Stimulated activated naive CD8-positive, alpha-beta T cell treated with anti-CD3 and anti-CD28 coated beads, Interleukin-15, amount 100 ng/mL, for 72 hours (primary cell): Measurements from ENCODE around the gene GNPDA1.
"Not testable (repeated sequence)": the region's sequence is repeated elsewhere in the genome, so short reads cannot be mapped to it uniquely, and the experiment has no call there.

ENCODE experiments used
- ATAC-seq: fragments of 150-1000 bp; cut with Tn5 transposase; 2 replicates; pipeline ENCODE4 v1.10.0; 2021; ENCODE audit warnings: mild to moderate bottlenecking, moderate library complexity
- DNase-seq, 2 donors: peaks; one replicate each; pipeline ENCODE4 v3.0.0; 2021 to 2022
- H3K27ac Mint-ChIP-seq, 2 donors: one replicate each; pipeline ENCODE4 v1.8.0; 2022; ENCODE audit warnings: mild to moderate bottlenecking in 2 of 2, mixed read lengths in 2 of 2, moderate library complexity in 2 of 2
- H3K27me3 Mint-ChIP-seq: one replicate; pipeline ENCODE4 v1.8.0; 2022; ENCODE audit warnings: mixed read lengths
- H3K4me1 Mint-ChIP-seq: one replicate; pipeline ENCODE4 v1.8.0; 2022; ENCODE audit warnings: mild to moderate bottlenecking, mixed read lengths
- H3K4me3 Mint-ChIP-seq, 2 donors: one replicate each; pipeline ENCODE4 v1.8.0; 2022; ENCODE audit warnings: mild to moderate bottlenecking in 2 of 2, mixed read lengths in 2 of 2, moderate library complexity in 1 of 2
- H3K9me3 Mint-ChIP-seq, 2 donors: one replicate each; pipeline ENCODE4 v1.8.0; 2022; ENCODE audit warnings: mixed read lengths in 2 of 2

GNPDA1 gene

GRCh38 chr5:142033632-142034567 lies 21.1 kb upstream of the GNPDA1 start:
- H3K4me3 Mint-ChIP-seq: peak overlapping the region in 1 of 2 donors; percentile 27
- not testable (repeated sequence) for H3K27ac Mint-ChIP-seq

GRCh38 chr5:142032747-142033631 lies 20.2 kb upstream of the GNPDA1 start:
- peak overlapping the region in 1 of 2 donors; percentile 42 for H3K27ac Mint-ChIP-seq
- peaks cover 25% of the 10 kb centered on the region for H3K4me1 Mint-ChIP-seq
- no peak overlapping the region for H3K4me3 Mint-ChIP-seq
- H3K9me3 Mint-ChIP-seq: no peaks in the 10 kb centered on the region
- no peak for ATAC-seq
- H3K27me3 Mint-ChIP-seq: no peaks in the 10 kb centered on the region
- DNase-seq: no peak

More at GRCh38 chr5:142033632-142034567, 21.1 kb upstream of the GNPDA1 start:
- not testable (repeated sequence) for H3K27me3 Mint-ChIP-seq, ATAC-seq, H3K9me3 Mint-ChIP-seq, DNase-seq
- peaks cover 25% of the 10 kb centered on the region for H3K4me1 Mint-ChIP-seq

GRCh38 chr5:142032150-142032549 lies 19.3 kb upstream of the GNPDA1 start:
- H3K4me3 Mint-ChIP-seq: no peak overlapping the region
- no peak for DNase-seq
- ATAC-seq: no peak
- H3K27ac Mint-ChIP-seq: no peak overlapping the region
- H3K27me3 Mint-ChIP-seq: no peaks in the 10 kb centered on the region
- no peaks in the 10 kb centered on the region for H3K9me3 Mint-ChIP-seq
- peaks cover 25% of the 10 kb centered on the region for H3K4me1 Mint-ChIP-seq

- Mint-ChIP-seq H3K4me1 (peaks cover 17% of the 10 kb centered on the region), H3K27me3 (no peaks in the 10 kb centered on the region), H3K27ac (peak overlapping the region in 1 of 2 donors; percentile 98), H3K4me3 (peak overlapping the region; percentile 88 to 92), H3K9me3 (peaks cover 0 to under 1% of the 10 kb centered on the region in 2 donors)
- DNase-seq (no peak), ATAC-seq (no peak)
These were observed 12.8 kb upstream of the GNPDA1 start for GRCh38 chr5:142025637-142026036.

GRCh38 chr5:142024771-142025304 lies 12.0 kb upstream of the GNPDA1 start:
- Mint-ChIP-seq H3K4me3 (peak overlapping the region; percentile 88 to 92), H3K27me3 (no peaks in the 10 kb centered on the region), H3K4me1 (peaks cover 22% of the 10 kb centered on the region), H3K27ac (peak overlapping the region; percentile 98), H3K9me3 (peaks cover 6% of the 10 kb centered on the region in 2 donors)
- DNase-seq (peak; percentile 79 to 87), ATAC-seq (peak; percentile 100)

- Mint-ChIP-seq H3K4me3 (no peak overlapping the region), H3K27ac (no peak overlapping the region), H3K9me3 (peaks cover 6% of the 10 kb centered on the region in 2 donors), H3K4me1 (peaks cover 31% of the 10 kb centered on the region), H3K27me3 (no peaks in the 10 kb centered on the region)
- ATAC-seq (no peak), DNase-seq (no peak)
These were observed 11.0 kb upstream of the GNPDA1 start for GRCh38 chr5:142023836-142024235.

GRCh38 chr5:142020122-142020659 lies 7.4 kb upstream of the GNPDA1 start:
- Mint-ChIP-seq H3K9me3 (peaks cover 6% of the 10 kb centered on the region in 2 donors), H3K27me3 (no peaks in the 10 kb centered on the region), H3K4me3 (peak overlapping the region in 1 of 2 donors; percentile 9), H3K4me1 (peaks cover 59% of the 10 kb centered on the region), H3K27ac (no peak overlapping the region)
- no peak for DNase-seq
- no peak for ATAC-seq

- Mint-ChIP-seq H3K9me3 (peaks cover 6% of the 10 kb centered on the region in 2 donors), H3K27ac (peak overlapping the region in 1 of 2 donors; percentile 75), H3K4me1 (peaks cover 73% of the 10 kb centered on the region), H3K27me3 (no peaks in the 10 kb centered on the region), H3K4me3 (peak overlapping the region; percentile 17 to 50)
- DNase-seq (peak; percentile 65 to 66), ATAC-seq (peak; percentile 33)
These were observed 5.1 kb upstream of the GNPDA1 start for GRCh38 chr5:142017832-142018427.

- DNase-seq: peak; percentile 63 to 70
- Mint-ChIP-seq H3K4me3 (peak overlapping the region; percentile 65 to 76), H3K4me1 (peaks cover 78% of the 10 kb centered on the region), H3K27me3 (no peaks in the 10 kb centered on the region), H3K9me3 (peaks cover 6% of the 10 kb centered on the region in 2 donors), H3K27ac (peak overlapping the region; percentile 91 to 99)
- peak; percentile 72 for ATAC-seq
These were observed 3.7 kb upstream of the GNPDA1 start for GRCh38 chr5:142016556-142016955.

- peaks cover 6% of the 10 kb centered on the region in 2 donors for H3K9me3 Mint-ChIP-seq
- peak; percentile 61 to 66 for DNase-seq
- peak overlapping the region; percentile 52 to 76 for H3K4me3 Mint-ChIP-seq
- H3K4me1 Mint-ChIP-seq: peaks cover 81% of the 10 kb centered on the region
- peak; percentile 68 for ATAC-seq
- no peaks in the 10 kb centered on the region for H3K27me3 Mint-ChIP-seq
- H3K27ac Mint-ChIP-seq: peak overlapping the region; percentile 91 to 99
These were observed 3.1 kb upstream of the GNPDA1 start for GRCh38 chr5:142015781-142016533.

- peaks cover 84% of the 10 kb centered on the region for H3K4me1 Mint-ChIP-seq
- DNase-seq: peak in 1 of 2 donors; percentile 66
- peak overlapping the region; percentile 91 to 99 for H3K27ac Mint-ChIP-seq
- peak overlapping the region; percentile 52 to 76 for H3K4me3 Mint-ChIP-seq
- no peaks in the 10 kb centered on the region for H3K27me3 Mint-ChIP-seq
- peak; percentile 58 for ATAC-seq
- H3K9me3 Mint-ChIP-seq: peaks cover under 1 to 1% of the 10 kb centered on the region in 2 donors
These were observed 2.2 kb upstream of the GNPDA1 start for GRCh38 chr5:142014911-142015584.

- ATAC-seq: no peak
- H3K4me1 Mint-ChIP-seq: peaks cover 87% of the 10 kb centered on the region
- no peak for DNase-seq
- no peaks in the 10 kb centered on the region for H3K27me3 Mint-ChIP-seq
- H3K4me3 Mint-ChIP-seq: peak overlapping the region; percentile 91 to 92
- H3K27ac Mint-ChIP-seq: peak overlapping the region; percentile 98 to 99
- no peaks in the 10 kb centered on the region for H3K9me3 Mint-ChIP-seq
These were observed 1.1 kb upstream of the GNPDA1 start for GRCh38 chr5:142013734-142014521.

- Mint-ChIP-seq H3K27me3 (no peaks in the 10 kb centered on the region), H3K9me3 (no peaks in the 10 kb centered on the region)
- no peak for ATAC-seq
These were observed 541 bp downstream of the GNPDA1 start for GRCh38 chr5:142012186-142012785.

More at GRCh38 chr5:142012186-142012785, 541 bp downstream of the GNPDA1 start:
- DNase-seq: peak; percentile 50 to 51
- Mint-ChIP-seq H3K27ac (peak overlapping the region; percentile 90 to 93), H3K4me1 (peaks cover 88% of the 10 kb centered on the region), H3K4me3 (peak overlapping the region; percentile 91 to 92)
